Measurements from ENCODE around the gene RADX. TPM values are rescaled to one million over a fixed set of nuclear protein-coding genes. Genes with fewer than 3 reads are reported as not detected.

Gene RADX
- total and polyA plus RNA-seq, 2 donors (not counting 1 experiment from before 2014, with no cell fraction given), result 0.37 to 1.7 TPM

DNA sequence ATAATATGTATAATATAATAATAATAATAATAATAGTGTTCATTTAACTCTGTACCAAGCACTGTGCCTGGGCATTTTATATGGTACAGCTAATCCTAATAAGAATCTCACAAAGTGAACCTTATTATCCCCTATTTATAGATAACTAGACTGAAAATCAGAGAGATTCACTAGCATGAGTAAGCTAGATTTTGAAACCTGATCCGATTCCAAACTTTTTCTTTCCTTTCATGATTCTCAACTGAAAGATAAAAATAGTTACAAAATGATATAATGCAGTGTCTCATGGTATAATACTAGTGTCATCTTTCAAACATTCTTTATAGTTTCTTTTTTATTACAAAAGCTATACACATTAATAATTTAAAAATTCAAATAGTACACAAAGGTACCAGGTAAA, 58.9 kb downstream of the RADX start:
- Histone ChIP-seq H2AFZ (ENCODE audit: low read length) (no peak overlapping the region), H3K36me3 (ENCODE audit: control insufficient read depth, insufficient read depth, low read length) (no peaks in the 10 kb centered on the region), H3K9ac (ENCODE audit: insufficient read depth, low read length) (no peak overlapping the region), H4K20me1 (ENCODE audit: control insufficient read depth, extremely low read depth, insufficient read depth, low read length) (no peaks in the 10 kb centered on the region), H3K9me3 (ENCODE audit: control insufficient read depth, insufficient read depth, low read depth, low read length) (no peaks in the 10 kb centered on the region), H3K79me2 (ENCODE audit: control insufficient read depth, insufficient read depth, low read length) (no peaks in the 10 kb centered on the region), H3K4me3 (replicated peaks in 1 of 4; ENCODE audit: control extremely low read depth in 1 of 4, insufficient read depth in 1 of 4, low read depth in 3 of 4, low read length in 4 of 4) (no peak overlapping the region), H3K27me3 (ENCODE audit: control insufficient read depth, insufficient read depth, low read length) (no peaks in the 10 kb centered on the region), H3K27ac (ENCODE audit: insufficient read depth, low read length) (no peak overlapping the region), H3K4me2 (ENCODE audit: extremely low read depth, insufficient read depth, low read length) (no peak overlapping the region), H3K4me1 (ENCODE audit: control insufficient read depth, extremely low read depth, insufficient read depth, low read length) (no peaks in the 10 kb centered on the region)
- TF ChIP-seq EZH2 (IDR thresholded peaks at IDR 0.05; ENCODE audit: low read length, missing control alignments), result no peak
- TF ChIP-seq, protein P1, sequence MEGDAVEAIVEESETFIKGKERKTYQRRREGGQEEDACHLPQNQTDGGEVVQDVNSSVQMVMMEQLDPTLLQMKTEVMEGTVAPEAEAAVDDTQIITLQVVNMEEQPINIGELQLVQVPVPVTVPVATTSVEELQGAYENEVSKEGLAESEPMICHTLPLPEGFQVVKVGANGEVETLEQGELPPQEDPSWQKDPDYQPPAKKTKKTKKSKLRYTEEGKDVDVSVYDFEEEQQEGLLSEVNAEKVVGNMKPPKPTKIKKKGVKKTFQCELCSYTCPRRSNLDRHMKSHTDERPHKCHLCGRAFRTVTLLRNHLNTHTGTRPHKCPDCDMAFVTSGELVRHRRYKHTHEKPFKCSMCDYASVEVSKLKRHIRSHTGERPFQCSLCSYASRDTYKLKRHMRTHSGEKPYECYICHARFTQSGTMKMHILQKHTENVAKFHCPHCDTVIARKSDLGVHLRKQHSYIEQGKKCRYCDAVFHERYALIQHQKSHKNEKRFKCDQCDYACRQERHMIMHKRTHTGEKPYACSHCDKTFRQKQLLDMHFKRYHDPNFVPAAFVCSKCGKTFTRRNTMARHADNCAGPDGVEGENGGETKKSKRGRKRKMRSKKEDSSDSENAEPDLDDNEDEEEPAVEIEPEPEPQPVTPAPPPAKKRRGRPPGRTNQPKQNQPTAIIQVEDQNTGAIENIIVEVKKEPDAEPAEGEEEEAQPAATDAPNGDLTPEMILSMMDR (conservative IDR thresholded peaks at IDR 0.05 in 1 of 2, IDR thresholded peaks at IDR 0.05 in 1 of 2; ENCODE audit: low read depth in 1 of 2, low read length in 2 of 2), result no peak
- peak; percentile 8 to 10 for DNase-seq (ENCODE audit: low read depth in 2 of 2)

DNA sequence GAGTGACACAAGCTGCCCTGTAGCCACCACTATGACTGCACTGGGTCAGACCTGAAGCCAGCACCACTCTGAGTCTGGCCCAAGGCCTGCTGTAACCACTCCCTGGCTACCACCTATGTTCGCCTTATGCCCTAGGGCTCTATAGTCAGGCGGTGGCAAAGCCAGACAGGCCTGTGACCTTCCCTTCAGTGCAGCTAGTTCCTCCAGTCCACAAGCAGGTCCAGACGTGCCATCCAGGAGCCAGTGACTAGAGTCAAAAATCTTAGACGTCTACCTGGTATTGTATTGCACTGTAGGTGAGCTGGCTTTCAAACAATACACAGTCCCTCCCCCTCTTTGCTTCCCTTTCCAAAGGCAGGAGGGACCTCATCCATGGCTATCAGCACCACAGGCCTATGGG, 60.7 kb downstream of the RADX start:
- Histone ChIP-seq H3K36me3 (ENCODE audit: control insufficient read depth, insufficient read depth, low read length) (no peaks in the 10 kb centered on the region), H3K4me1 (ENCODE audit: control insufficient read depth, extremely low read depth, insufficient read depth, low read length) (no peaks in the 10 kb centered on the region), H3K9ac (ENCODE audit: insufficient read depth, low read length) (no peak overlapping the region), H3K27ac (ENCODE audit: insufficient read depth, low read length) (no peak overlapping the region), H4K20me1 (ENCODE audit: control insufficient read depth, extremely low read depth, insufficient read depth, low read length) (no peaks in the 10 kb centered on the region), H2AFZ (ENCODE audit: low read length) (no peak overlapping the region), H3K4me3 (replicated peaks in 1 of 4; ENCODE audit: control extremely low read depth in 1 of 4, insufficient read depth in 1 of 4, low read depth in 3 of 4, low read length in 4 of 4) (no peak overlapping the region), H3K4me2 (ENCODE audit: extremely low read depth, insufficient read depth, low read length) (no peak overlapping the region), H3K79me2 (ENCODE audit: control insufficient read depth, insufficient read depth, low read length) (no peaks in the 10 kb centered on the region), H3K27me3 (ENCODE audit: control insufficient read depth, insufficient read depth, low read length) (no peaks in the 10 kb centered on the region), H3K9me3 (ENCODE audit: control insufficient read depth, insufficient read depth, low read depth, low read length) (no peaks in the 10 kb centered on the region)
- TF ChIP-seq, protein P1 (conservative IDR thresholded peaks at IDR 0.05 in 1 of 2, IDR thresholded peaks at IDR 0.05 in 1 of 2; ENCODE audit: low read depth in 1 of 2, low read length in 2 of 2), result no peak
- TF ChIP-seq EZH2 (IDR thresholded peaks at IDR 0.05; ENCODE audit: low read length, missing control alignments), result no peak
- no peak for DNase-seq (ENCODE audit: low read depth in 2 of 2)

DNA sequence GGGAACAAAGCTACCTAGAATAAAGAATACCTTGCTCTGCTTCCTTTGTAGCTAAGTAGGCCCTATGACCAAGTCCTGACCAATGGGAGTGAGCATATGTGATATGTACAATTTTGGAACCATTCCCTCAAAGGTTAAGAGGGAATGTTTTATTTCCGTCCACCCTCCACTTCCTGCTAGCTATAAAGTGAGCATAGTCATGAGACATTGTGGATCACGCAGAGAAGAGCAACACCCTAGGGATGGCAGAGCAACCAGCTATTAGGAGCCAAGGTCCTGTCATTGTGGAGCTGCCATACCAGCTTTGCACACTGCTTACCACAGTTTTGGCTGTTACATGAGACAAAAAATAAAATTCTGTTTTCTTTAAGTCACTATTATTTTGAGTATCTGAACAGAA, 68.9 kb downstream of the RADX start:
- Histone ChIP-seq H4K20me1 (ENCODE audit: control insufficient read depth, extremely low read depth, insufficient read depth, low read length) (no peaks in the 10 kb centered on the region), H2AFZ (ENCODE audit: low read length) (no peak overlapping the region), H3K4me2 (ENCODE audit: extremely low read depth, insufficient read depth, low read length) (no peak overlapping the region), H3K36me3 (ENCODE audit: control insufficient read depth, insufficient read depth, low read length) (no peaks in the 10 kb centered on the region), H3K9ac (ENCODE audit: insufficient read depth, low read length) (no peak overlapping the region), H3K9me3 (ENCODE audit: control insufficient read depth, insufficient read depth, low read depth, low read length) (no peaks in the 10 kb centered on the region), H3K79me2 (ENCODE audit: control insufficient read depth, insufficient read depth, low read length) (no peaks in the 10 kb centered on the region), H3K27me3 (ENCODE audit: control insufficient read depth, insufficient read depth, low read length) (no peaks in the 10 kb centered on the region), H3K27ac (ENCODE audit: insufficient read depth, low read length) (no peak overlapping the region), H3K4me1 (ENCODE audit: control insufficient read depth, extremely low read depth, insufficient read depth, low read length) (no peaks in the 10 kb centered on the region), H3K4me3 (replicated peaks in 1 of 4; ENCODE audit: control extremely low read depth in 1 of 4, insufficient read depth in 1 of 4, low read depth in 3 of 4, low read length in 4 of 4) (no peak overlapping the region)
- TF ChIP-seq EZH2 (IDR thresholded peaks at IDR 0.05; ENCODE audit: low read length, missing control alignments), result no peak
- TF ChIP-seq, protein P1 (conservative IDR thresholded peaks at IDR 0.05 in 1 of 2, IDR thresholded peaks at IDR 0.05 in 1 of 2; ENCODE audit: low read depth in 1 of 2, low read length in 2 of 2), result no peak
- no peak for DNase-seq (ENCODE audit: low read depth in 2 of 2)
